HepG2 (cell line): ENCODE data around the gene GUCY1A2. TPM values are rescaled to one million over a fixed set of nuclear protein-coding genes. Genes with fewer than 3 reads are reported as not detected.

ENCODE experiments used
- ATRX ChIP-seq: sonication (generic); formaldehyde crosslinking; IDR thresholded peaks from 2 replicates; pipeline ENCODE4 v1.4.0; 2020; ENCODE audit warnings: missing genetic modification reagents, borderline replicate concordance
- FOXO4 ChIP-seq: sonication (generic); formaldehyde crosslinking; conservative IDR thresholded peaks from 2 replicates; pipeline ENCODE4 v1.8.1; 2023; ENCODE audit warnings: missing genetic modification reagents
- IRX3 ChIP-seq: sonication (generic); formaldehyde crosslinking; IDR thresholded peaks from 2 replicates; pipeline ENCODE4 v1.8.1; 2023; ENCODE audit warnings: mild to moderate bottlenecking, low read depth, missing genetic modification reagents, borderline replicate concordance
- KDM1A ChIP-seq: IDR thresholded peaks from 2 replicates; pipeline ENCODE4 v1.6.1; 2016; ENCODE audit warnings: missing compliant biosample characterization
- KLF13 ChIP-seq: sonication (generic); formaldehyde crosslinking; IDR thresholded peaks from 2 replicates; pipeline ENCODE4 v1.4.0; 2020; ENCODE audit warnings: mild to moderate bottlenecking, missing genetic modification reagents
- ZBTB40 ChIP-seq, 2 experiments: fragments of 450-650 bp in 1 of 2; sonication (generic) in 1 of 2; formaldehyde crosslinking in 1 of 2; IDR thresholded peaks; 2 replicates each; pipeline versions ENCODE4 v1.6.1 to v1.8.0; 2016 to 2022; ENCODE audit warnings: antibody characterized with exemption in 1 of 2, mild to moderate bottlenecking in 1 of 2, missing genetic modification reagents in 1 of 2
- ZNF30 ChIP-seq: sonication (generic); formaldehyde crosslinking; IDR thresholded peaks from 2 replicates; pipeline ENCODE4 v1.5.0; 2020; ENCODE audit warnings: mild to moderate bottlenecking, missing genetic modification reagents
- polyA plus RNA-seq, 8 experiments: library from polyadenylated mRNA; depleted of rRNA in 3 of 8; stranded (reverse) in 7 of 8; unstranded in 1 of 8; fragments of >200 nt; fragmentation: Illumina TruSeq in 4 of 8; extraction: Trizol in 4 of 8; gene quantifications; 2 replicates each; pipeline versions ENCODE4 v1.2.1 to v1.2.3, GENCODE V29; 2011 to 2016; ENCODE audit warnings: low read depth in 4 of 8, missing spikeins in 1 of 8, mixed read lengths in 1 of 8; ENCODE audit not compliant: insufficient read depth in 1 of 8
- total RNA-seq, 5 experiments: library from RNA; depleted of rRNA; stranded (reverse); fragments of >200 nt; fragmentation: Illumina TruSeq; extraction: Trizol; gene quantifications; 2 replicates each; pipeline ENCODE4 v1.2.3, GENCODE V29; 2016; ENCODE audit warnings: low read depth in 1 of 5
- TF ChIP-seq, protein P1 (sequence below): sonication (generic); formaldehyde crosslinking; IDR thresholded peaks from 2 replicates; pipeline ENCODE4 v1.5.0; 2020; ENCODE audit warnings: missing genetic modification reagents, mild to moderate bottlenecking, borderline replicate concordance

Gene GUCY1A2
- total and polyA plus RNA-seq, 2 of the 13 experiments (the other 11 are each of a cell fraction or from before 2014, with no cell fraction given): 0.01 to 0.07 TPM

- TF ChIP-seq ZBTB40 (IDR thresholded peaks at IDR 0.05) (no peak), ZBTB40 (CRISPR knock-in tag; IDR thresholded peaks at IDR 0.05) (no peak), IRX3 (CRISPR knock-in tag) (no peak), KDM1A (no peak), KLF13 (CRISPR knock-in tag) (no peak), ATRX (no peak), FOXO4 (CRISPR knock-in tag) (no peak), ZNF30 (CRISPR knock-in tag) (no peak)
- TF ChIP-seq, protein P1, sequence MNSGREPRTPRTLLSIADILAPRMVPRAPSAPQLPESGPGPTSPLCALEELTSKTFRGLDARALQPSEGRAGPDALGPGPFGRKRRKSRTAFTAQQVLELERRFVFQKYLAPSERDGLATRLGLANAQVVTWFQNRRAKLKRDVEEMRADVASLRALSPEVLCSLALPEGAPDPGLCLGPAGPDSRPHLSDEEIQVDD (CRISPR knock-in tag): no peak
Measured at GRCh38 chr11:106813806-106814205, 204.5 kb downstream of the GUCY1A2 start (continued).
